Lower leg skin (tissue), 3 donors: ENCODE data around the gene PCBP4.

Experiments used
- POLR2A ChIP-seq, 2 donors: fragments of 450-650 bp; IDR thresholded peaks; one replicate each; pipeline ENCODE4 v1.6.1; 2016 to 2017; ENCODE audit warnings: antibody characterized with exemption in 2 of 2, mild to moderate bottlenecking in 1 of 2, moderate library complexity in 1 of 2
- TF ChIP-seq, protein P1 (sequence below), 3 donors: fragments of 450-650 bp; IDR thresholded peaks; one replicate each; pipeline ENCODE4 v1.5.1; 2016; ENCODE audit warnings: antibody characterized with exemption in 3 of 3, mild to moderate bottlenecking in 3 of 3, moderate library complexity in 2 of 3

DNA sequence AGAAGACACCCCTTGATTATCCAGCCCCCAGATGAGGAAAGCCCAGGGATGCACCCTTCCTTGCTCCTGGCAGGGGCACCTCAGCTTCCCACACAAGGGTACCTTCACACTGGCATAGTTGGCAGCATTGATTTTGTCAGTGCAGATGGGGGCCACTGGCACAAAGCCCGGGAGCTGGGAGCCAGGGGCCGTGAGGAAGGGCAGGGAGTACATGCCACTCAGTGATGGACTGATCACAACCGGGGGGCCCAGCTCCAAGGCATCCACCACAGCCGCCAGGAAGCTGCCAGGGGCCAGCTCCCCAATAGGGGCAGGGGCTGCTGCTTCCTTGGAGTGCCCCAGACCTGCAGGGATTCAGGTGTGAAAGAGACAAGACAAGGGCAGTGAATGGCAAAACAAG is 2.6 kb upstream of the PCBP4 start:
- TF ChIP-seq, protein P1, sequence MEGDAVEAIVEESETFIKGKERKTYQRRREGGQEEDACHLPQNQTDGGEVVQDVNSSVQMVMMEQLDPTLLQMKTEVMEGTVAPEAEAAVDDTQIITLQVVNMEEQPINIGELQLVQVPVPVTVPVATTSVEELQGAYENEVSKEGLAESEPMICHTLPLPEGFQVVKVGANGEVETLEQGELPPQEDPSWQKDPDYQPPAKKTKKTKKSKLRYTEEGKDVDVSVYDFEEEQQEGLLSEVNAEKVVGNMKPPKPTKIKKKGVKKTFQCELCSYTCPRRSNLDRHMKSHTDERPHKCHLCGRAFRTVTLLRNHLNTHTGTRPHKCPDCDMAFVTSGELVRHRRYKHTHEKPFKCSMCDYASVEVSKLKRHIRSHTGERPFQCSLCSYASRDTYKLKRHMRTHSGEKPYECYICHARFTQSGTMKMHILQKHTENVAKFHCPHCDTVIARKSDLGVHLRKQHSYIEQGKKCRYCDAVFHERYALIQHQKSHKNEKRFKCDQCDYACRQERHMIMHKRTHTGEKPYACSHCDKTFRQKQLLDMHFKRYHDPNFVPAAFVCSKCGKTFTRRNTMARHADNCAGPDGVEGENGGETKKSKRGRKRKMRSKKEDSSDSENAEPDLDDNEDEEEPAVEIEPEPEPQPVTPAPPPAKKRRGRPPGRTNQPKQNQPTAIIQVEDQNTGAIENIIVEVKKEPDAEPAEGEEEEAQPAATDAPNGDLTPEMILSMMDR (IDR thresholded peaks at IDR 0.05), result no peak
- no peak for TF ChIP-seq POLR2A (IDR thresholded peaks at IDR 0.05)
